ENCODE results near the gene C3orf49.

- TF ChIP-seq POLR2A (IDR thresholded peaks at IDR 0.05) (no peak), CTCF (IDR thresholded peaks at IDR 0.05) (no peak)
Observed at GRCh38 chr3:63864965-63865327, 45.8 kb downstream of the C3orf49 start.

All from lower leg skin (tissue), 3 donors.